ENCODE data around the gene MCF2L. TPM values are rescaled to one million over a fixed set of nuclear protein-coding genes. Genes with fewer than 3 reads are reported as not detected.

MCF2L gene
- total RNA-seq, 1 experiment from 2014 or later: not detected

- Histone ChIP-seq H2AFZ (ENCODE audit: low read length) (no peak overlapping the region), H3K9me2 (replicated peaks; ENCODE audit: insufficient read depth, low read length) (no peaks in the 10 kb centered on the region), H3K4me3 (ENCODE audit: low read length) (no peak overlapping the region), H4K20me1 (ENCODE audit: insufficient read depth, low read depth, low read length) (no peaks in the 10 kb centered on the region), H3K9ac (ENCODE audit: low read length) (no peak overlapping the region), H3K79me2 (ENCODE audit: low read length) (no peaks in the 10 kb centered on the region), H3K9me3 (ENCODE audit: low read length) (no peaks in the 10 kb centered on the region), H3K4me2 (ENCODE audit: low read depth, low read length, poor library complexity, severe bottlenecking) (no peak overlapping the region), H3K27me3 (ENCODE audit: low read length) (no peaks in the 10 kb centered on the region), H3K27ac (ENCODE audit: low read length) (no peak overlapping the region), H3K36me3 (ENCODE audit: insufficient read depth, low read length) (no peaks in the 10 kb centered on the region), H3K4me1 (ENCODE audit: low read length) (no peaks in the 10 kb centered on the region)
- DNase-seq: no peak
Observed at GRCh38 chr13:113021811-113022210, 52.8 kb downstream of the MCF2L start.

GRCh38 chr13:113022391-113022744, 53.4 kb downstream of the MCF2L start:
- Histone ChIP-seq H3K4me3 (ENCODE audit: low read length) (no peak overlapping the region), H3K4me2 (ENCODE audit: low read depth, low read length, poor library complexity, severe bottlenecking) (no peak overlapping the region), H3K79me2 (ENCODE audit: low read length) (no peaks in the 10 kb centered on the region), H3K27ac (ENCODE audit: low read length) (no peak overlapping the region), H3K9me3 (ENCODE audit: low read length) (no peaks in the 10 kb centered on the region), H3K9me2 (replicated peaks; ENCODE audit: insufficient read depth, low read length) (no peaks in the 10 kb centered on the region), H4K20me1 (ENCODE audit: insufficient read depth, low read depth, low read length) (no peaks in the 10 kb centered on the region), H3K27me3 (ENCODE audit: low read length) (no peaks in the 10 kb centered on the region), H3K36me3 (ENCODE audit: insufficient read depth, low read length) (no peaks in the 10 kb centered on the region), H2AFZ (ENCODE audit: low read length) (no peak overlapping the region), H3K4me1 (ENCODE audit: low read length) (no peaks in the 10 kb centered on the region), H3K9ac (ENCODE audit: low read length) (no peak overlapping the region)
- DNase-seq: no peak

- H3K4me3 ChIP-seq (ENCODE audit: low read length): no peak overlapping the region
- no peaks in the 10 kb centered on the region for H4K20me1 ChIP-seq (ENCODE audit: insufficient read depth, low read depth, low read length)
- H2AFZ ChIP-seq (ENCODE audit: low read length): no peak overlapping the region
- no peaks in the 10 kb centered on the region for H3K4me1 ChIP-seq (ENCODE audit: low read length)
- DNase-seq: no peak
- H3K27ac ChIP-seq (ENCODE audit: low read length): no peak overlapping the region
- no peaks in the 10 kb centered on the region for H3K36me3 ChIP-seq (ENCODE audit: insufficient read depth, low read length)
- no peaks in the 10 kb centered on the region for H3K9me2 ChIP-seq (replicated peaks; ENCODE audit: insufficient read depth, low read length)
- H3K4me2 ChIP-seq (ENCODE audit: low read depth, low read length, poor library complexity, severe bottlenecking): no peak overlapping the region
- H3K79me2 ChIP-seq (ENCODE audit: low read length): no peaks in the 10 kb centered on the region
- no peak overlapping the region for H3K9ac ChIP-seq (ENCODE audit: low read length)
- H3K27me3 ChIP-seq (ENCODE audit: low read length): no peaks in the 10 kb centered on the region
- H3K9me3 ChIP-seq (ENCODE audit: low read length): no peaks in the 10 kb centered on the region
Observed at GRCh38 chr13:113022745-113023574, 53.9 kb downstream of the MCF2L start.

- no peaks in the 10 kb centered on the region for H3K4me1 ChIP-seq (ENCODE audit: low read length)
- no peaks in the 10 kb centered on the region for H3K27me3 ChIP-seq (ENCODE audit: low read length)
- no peak overlapping the region for H3K27ac ChIP-seq (ENCODE audit: low read length)
- no peak overlapping the region for H2AFZ ChIP-seq (ENCODE audit: low read length)
- no peak overlapping the region for H3K9ac ChIP-seq (ENCODE audit: low read length)
- H4K20me1 ChIP-seq (ENCODE audit: insufficient read depth, low read depth, low read length): no peaks in the 10 kb centered on the region
- H3K9me3 ChIP-seq (ENCODE audit: low read length): no peaks in the 10 kb centered on the region
- H3K79me2 ChIP-seq (ENCODE audit: low read length): no peaks in the 10 kb centered on the region
- no peaks in the 10 kb centered on the region for H3K36me3 ChIP-seq (ENCODE audit: insufficient read depth, low read length)
- H3K4me2 ChIP-seq (ENCODE audit: low read depth, low read length, poor library complexity, severe bottlenecking): no peak overlapping the region
- H3K9me2 ChIP-seq (replicated peaks; ENCODE audit: insufficient read depth, low read length): no peaks in the 10 kb centered on the region
- H3K4me3 ChIP-seq (ENCODE audit: low read length): no peak overlapping the region
- DNase-seq: no peak
Observed at GRCh38 chr13:113023694-113024430, 54.8 kb downstream of the MCF2L start.

GRCh38 chr13:113024466-113024865, 55.5 kb downstream of the MCF2L start:
- Histone ChIP-seq H3K4me2 (ENCODE audit: low read depth, low read length, poor library complexity, severe bottlenecking) (no peak overlapping the region), H3K36me3 (ENCODE audit: insufficient read depth, low read length) (no peaks in the 10 kb centered on the region), H4K20me1 (ENCODE audit: insufficient read depth, low read depth, low read length) (no peaks in the 10 kb centered on the region), H3K9me2 (replicated peaks; ENCODE audit: insufficient read depth, low read length) (no peaks in the 10 kb centered on the region), H2AFZ (ENCODE audit: low read length) (no peak overlapping the region), H3K79me2 (ENCODE audit: low read length) (no peaks in the 10 kb centered on the region), H3K27me3 (ENCODE audit: low read length) (no peaks in the 10 kb centered on the region), H3K27ac (ENCODE audit: low read length) (no peak overlapping the region), H3K9me3 (ENCODE audit: low read length) (no peaks in the 10 kb centered on the region), H3K9ac (ENCODE audit: low read length) (no peak overlapping the region), H3K4me1 (ENCODE audit: low read length) (no peaks in the 10 kb centered on the region), H3K4me3 (ENCODE audit: low read length) (no peak overlapping the region)
- no peak for DNase-seq

GRCh38 chr13:113026391-113026910, 57.4 kb downstream of the MCF2L start:
- Histone ChIP-seq H4K20me1 (ENCODE audit: insufficient read depth, low read depth, low read length) (no peaks in the 10 kb centered on the region), H3K36me3 (ENCODE audit: insufficient read depth, low read length) (no peaks in the 10 kb centered on the region), H3K79me2 (ENCODE audit: low read length) (no peaks in the 10 kb centered on the region), H3K27me3 (ENCODE audit: low read length) (no peaks in the 10 kb centered on the region), H3K9ac (ENCODE audit: low read length) (no peak overlapping the region), H3K4me3 (ENCODE audit: low read length) (no peak overlapping the region), H3K27ac (ENCODE audit: low read length) (no peak overlapping the region), H3K4me2 (ENCODE audit: low read depth, low read length, poor library complexity, severe bottlenecking) (no peak overlapping the region), H3K4me1 (ENCODE audit: low read length) (no peaks in the 10 kb centered on the region), H3K9me2 (replicated peaks; ENCODE audit: insufficient read depth, low read length) (no peaks in the 10 kb centered on the region), H3K9me3 (ENCODE audit: low read length) (no peaks in the 10 kb centered on the region), H2AFZ (ENCODE audit: low read length) (no peak overlapping the region)
- no peak for DNase-seq

GRCh38 chr13:113027095-113027494, 58.1 kb downstream of the MCF2L start:
- no peak overlapping the region for H2AFZ ChIP-seq (ENCODE audit: low read length)
- H3K4me1 ChIP-seq (ENCODE audit: low read length): no peaks in the 10 kb centered on the region
- no peak for DNase-seq
- H3K9me2 ChIP-seq (replicated peaks; ENCODE audit: insufficient read depth, low read length): no peaks in the 10 kb centered on the region
- no peaks in the 10 kb centered on the region for H3K27me3 ChIP-seq (ENCODE audit: low read length)
- H3K9ac ChIP-seq (ENCODE audit: low read length): no peak overlapping the region
- H3K27ac ChIP-seq (ENCODE audit: low read length): no peak overlapping the region
- H3K4me2 ChIP-seq (ENCODE audit: low read depth, low read length, poor library complexity, severe bottlenecking): no peak overlapping the region
- no peaks in the 10 kb centered on the region for H3K79me2 ChIP-seq (ENCODE audit: low read length)
- H3K36me3 ChIP-seq (ENCODE audit: insufficient read depth, low read length): no peaks in the 10 kb centered on the region
- H3K4me3 ChIP-seq (ENCODE audit: low read length): no peak overlapping the region
- no peaks in the 10 kb centered on the region for H3K9me3 ChIP-seq (ENCODE audit: low read length)
- no peaks in the 10 kb centered on the region for H4K20me1 ChIP-seq (ENCODE audit: insufficient read depth, low read depth, low read length)

GRCh38 chr13:113027566-113027965, 58.6 kb downstream of the MCF2L start:
- Histone ChIP-seq H3K27ac (ENCODE audit: low read length) (no peak overlapping the region), H3K27me3 (ENCODE audit: low read length) (no peaks in the 10 kb centered on the region), H3K36me3 (ENCODE audit: insufficient read depth, low read length) (no peaks in the 10 kb centered on the region), H3K4me3 (ENCODE audit: low read length) (no peak overlapping the region), H3K9me2 (replicated peaks; ENCODE audit: insufficient read depth, low read length) (no peaks in the 10 kb centered on the region), H3K4me2 (ENCODE audit: low read depth, low read length, poor library complexity, severe bottlenecking) (no peak overlapping the region), H2AFZ (ENCODE audit: low read length) (no peak overlapping the region), H4K20me1 (ENCODE audit: insufficient read depth, low read depth, low read length) (no peaks in the 10 kb centered on the region), H3K4me1 (ENCODE audit: low read length) (no peaks in the 10 kb centered on the region), H3K9me3 (ENCODE audit: low read length) (no peaks in the 10 kb centered on the region), H3K79me2 (ENCODE audit: low read length) (no peaks in the 10 kb centered on the region), H3K9ac (ENCODE audit: low read length) (no peak overlapping the region)
- no peak for DNase-seq

Measured in Karpas-422 (cell line).